Kasumi-1 (cell line): ENCODE measurements around the gene DNAI2.
A peak's percentile ranks its signal among the peaks of the same experiment; 100 is the strongest.
"Not testable (repeated sequence)": the region's sequence is repeated elsewhere in the genome, so short reads cannot be mapped to it uniquely, and the experiment has no call there.

Source experiments
- DNase-seq, 2 experiments: peaks; one replicate each; lab custom pipeline; 2025; lab: John Stamatoyannopoulos, UW

Gene DNAI2

GRCh38 chr17:74274709-74275340, 791 bp downstream of the DNAI2 start:
- peak; percentile 43 to 56 for DNase-seq

- no peak for DNase-seq
Observed at GRCh38 chr17:74276051-74276476, 2.0 kb downstream of the DNAI2 start.

GRCh38 chr17:74276541-74277009, 2.5 kb downstream of the DNAI2 start:
- peak in 1 of 2 experiments; percentile 9 for DNase-seq

- no peak for DNase-seq
Observed at GRCh38 chr17:74277935-74278334, 3.9 kb downstream of the DNAI2 start.

- not testable (repeated sequence) for DNase-seq
Observed at GRCh38 chr17:74279617-74280016, 5.6 kb downstream of the DNAI2 start.

GRCh38 chr17:74280093-74280513, 6.1 kb downstream of the DNAI2 start:
- no peak for DNase-seq

- no peak for DNase-seq
Observed at GRCh38 chr17:74281799-74282198, 7.8 kb downstream of the DNAI2 start.

GRCh38 chr17:74282274-74282586, 8.2 kb downstream of the DNAI2 start:
- not testable (repeated sequence) for DNase-seq

GRCh38 chr17:74282587-74283370, 8.7 kb downstream of the DNAI2 start:
- DNase-seq = peak; percentile 21 to 31

- DNase-seq = no peak
Observed at GRCh38 chr17:74283371-74283673, 9.3 kb downstream of the DNAI2 start.

- DNase-seq = no peak
Observed at GRCh38 chr17:74287031-74287602, 13.1 kb downstream of the DNAI2 start.

- DNase-seq = no peak
Observed at GRCh38 chr17:74288785-74289184, 14.8 kb downstream of the DNAI2 start.

GRCh38 chr17:74289688-74290087, 15.7 kb downstream of the DNAI2 start:
- no peak for DNase-seq

GRCh38 chr17:74290340-74290739, 16.3 kb downstream of the DNAI2 start:
- no peak for DNase-seq

- DNase-seq = no peak
Observed at GRCh38 chr17:74292495-74292894, 18.5 kb downstream of the DNAI2 start.

GRCh38 chr17:74295625-74296547, 21.9 kb downstream of the DNAI2 start:
- no peak for DNase-seq

GRCh38 chr17:74296548-74296936, 22.5 kb downstream of the DNAI2 start:
- peak; percentile 88 to 90 for DNase-seq

GRCh38 chr17:74297941-74298340, 23.9 kb downstream of the DNAI2 start:
- no peak for DNase-seq

GRCh38 chr17:74298778-74299177, 24.7 kb downstream of the DNAI2 start:
- DNase-seq = no peak

GRCh38 chr17:74299226-74300009, 25.4 kb downstream of the DNAI2 start:
- no peak for DNase-seq

GRCh38 chr17:74303305-74303704, 29.3 kb downstream of the DNAI2 start:
- no peak for DNase-seq
